Measurements from ENCODE around the gene NPPA. TPM values are rescaled to one million over a fixed set of nuclear protein-coding genes. Genes with fewer than 3 reads are reported as not detected.

NPPA gene
- total RNA-seq, 1 experiment from 2014 or later, result not detected

DNA sequence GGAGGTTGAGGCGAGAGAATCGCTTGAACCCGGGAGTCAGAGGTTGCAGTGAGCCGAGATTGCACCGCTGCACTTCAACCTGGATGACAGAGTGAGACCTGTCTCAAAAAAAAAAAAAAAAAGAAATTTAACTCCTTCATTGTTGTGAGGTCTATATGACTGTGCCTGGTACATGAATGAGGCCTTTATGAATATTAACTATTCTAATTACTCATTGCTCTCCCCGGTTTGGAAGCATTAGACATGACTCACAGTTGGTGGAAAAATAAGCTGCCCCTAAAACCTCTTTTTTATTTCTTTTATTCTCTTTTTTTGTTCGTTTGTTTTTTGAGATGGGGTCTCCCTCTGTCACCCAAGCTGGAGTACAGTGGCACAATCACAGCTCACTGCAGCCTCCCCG, 7.8 kb upstream of the NPPA start:
- Histone ChIP-seq H4K20me1 (ENCODE audit: insufficient read depth) (no peaks in the 10 kb centered on the region), H3K27me3 (ENCODE audit: insufficient read depth, low read depth) (peaks cover 75% of the 10 kb centered on the region), H3K9me3 (ENCODE audit: insufficient read depth, low read depth) (no peaks in the 10 kb centered on the region), H3K4me2 (no peak overlapping the region), H3K9me2 (ENCODE audit: insufficient read depth) (no peaks in the 10 kb centered on the region), H3K79me2 (ENCODE audit: low read depth) (no peaks in the 10 kb centered on the region), H3K4me3 (no peak overlapping the region), H3F3A (ENCODE audit: insufficient read depth, low read depth) (no peaks in the 10 kb centered on the region), H3K36me3 (ENCODE audit: low read depth) (no peaks in the 10 kb centered on the region), H3K27ac (no peak overlapping the region), H3K4me1 (replicated peaks; ENCODE audit: insufficient read depth) (no peaks in the 10 kb centered on the region), H2AFZ (no peak overlapping the region)
- no TSS peak for BruUV-seq (replicated peaks)
- intact Hi-C loops (cut with micrococcal nuclease; ENCODE audit: unreplicated experiment), result no loop called here
- no peak for DNase-seq
- TF ChIP-seq EZH2 (IDR thresholded peaks at IDR 0.05; ENCODE audit: low read depth), result no peak
- ChIA-PET CTCF (no interaction called here), POLR2A (ENCODE audit: unreplicated experiment) (no interaction called here)

DNA sequence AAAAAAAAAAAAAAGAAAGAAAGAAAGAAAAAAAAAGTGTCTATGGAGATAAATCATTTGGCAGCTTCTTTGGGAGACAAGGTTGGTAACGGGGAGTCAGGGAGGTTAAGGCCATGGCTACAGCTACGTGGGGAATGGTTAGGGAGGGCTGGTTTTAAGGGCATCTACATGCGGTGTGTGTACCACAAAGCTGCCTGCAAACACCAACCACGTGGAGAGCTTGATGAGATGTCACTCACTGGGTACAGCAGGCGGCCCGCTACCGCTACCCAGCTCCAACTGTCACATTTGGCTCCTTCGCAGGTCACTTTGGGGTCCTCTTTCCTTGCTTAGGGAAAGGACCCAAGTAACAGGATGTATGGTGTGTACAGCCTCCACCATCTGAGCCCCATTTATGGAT, 6.9 kb upstream of the NPPA start:
- no peaks in the 10 kb centered on the region for H3K79me2 ChIP-seq (ENCODE audit: low read depth)
- intact Hi-C loops (cut with micrococcal nuclease; ENCODE audit: unreplicated experiment), result no loop called here
- H3K9me3 ChIP-seq (ENCODE audit: insufficient read depth, low read depth), result no peaks in the 10 kb centered on the region
- no peaks in the 10 kb centered on the region for H4K20me1 ChIP-seq (ENCODE audit: insufficient read depth)
- no peak overlapping the region for H3K4me2 ChIP-seq
- DNase-seq, result no peak
- TF ChIP-seq EZH2 (IDR thresholded peaks at IDR 0.05; ENCODE audit: low read depth), result no peak
- TF ChIP-seq, protein P1, sequence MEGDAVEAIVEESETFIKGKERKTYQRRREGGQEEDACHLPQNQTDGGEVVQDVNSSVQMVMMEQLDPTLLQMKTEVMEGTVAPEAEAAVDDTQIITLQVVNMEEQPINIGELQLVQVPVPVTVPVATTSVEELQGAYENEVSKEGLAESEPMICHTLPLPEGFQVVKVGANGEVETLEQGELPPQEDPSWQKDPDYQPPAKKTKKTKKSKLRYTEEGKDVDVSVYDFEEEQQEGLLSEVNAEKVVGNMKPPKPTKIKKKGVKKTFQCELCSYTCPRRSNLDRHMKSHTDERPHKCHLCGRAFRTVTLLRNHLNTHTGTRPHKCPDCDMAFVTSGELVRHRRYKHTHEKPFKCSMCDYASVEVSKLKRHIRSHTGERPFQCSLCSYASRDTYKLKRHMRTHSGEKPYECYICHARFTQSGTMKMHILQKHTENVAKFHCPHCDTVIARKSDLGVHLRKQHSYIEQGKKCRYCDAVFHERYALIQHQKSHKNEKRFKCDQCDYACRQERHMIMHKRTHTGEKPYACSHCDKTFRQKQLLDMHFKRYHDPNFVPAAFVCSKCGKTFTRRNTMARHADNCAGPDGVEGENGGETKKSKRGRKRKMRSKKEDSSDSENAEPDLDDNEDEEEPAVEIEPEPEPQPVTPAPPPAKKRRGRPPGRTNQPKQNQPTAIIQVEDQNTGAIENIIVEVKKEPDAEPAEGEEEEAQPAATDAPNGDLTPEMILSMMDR (conservative IDR thresholded peaks at IDR 0.05), result no peak
- ChIA-PET CTCF (interaction anchor here (0.7 kb wide), 1 partner anchor 1368 kb away, joined by 4 read pairs; no protein-coding TSS in a partner anchor), POLR2A (ENCODE audit: unreplicated experiment) (no interaction called here)
- H3K27me3 ChIP-seq (ENCODE audit: insufficient read depth, low read depth), result peaks cover 74% of the 10 kb centered on the region
- H2AFZ ChIP-seq, result no peak overlapping the region
- no peak overlapping the region for H3K27ac ChIP-seq
- H3F3A ChIP-seq (ENCODE audit: insufficient read depth, low read depth), result no peaks in the 10 kb centered on the region
- BruUV-seq (replicated peaks), result no TSS peak
- no peak overlapping the region for H3K4me3 ChIP-seq
- no peaks in the 10 kb centered on the region for H3K4me1 ChIP-seq (replicated peaks; ENCODE audit: insufficient read depth)
- H3K36me3 ChIP-seq (ENCODE audit: low read depth), result no peaks in the 10 kb centered on the region
- H3K9me2 ChIP-seq (ENCODE audit: insufficient read depth), result no peaks in the 10 kb centered on the region

DNA sequence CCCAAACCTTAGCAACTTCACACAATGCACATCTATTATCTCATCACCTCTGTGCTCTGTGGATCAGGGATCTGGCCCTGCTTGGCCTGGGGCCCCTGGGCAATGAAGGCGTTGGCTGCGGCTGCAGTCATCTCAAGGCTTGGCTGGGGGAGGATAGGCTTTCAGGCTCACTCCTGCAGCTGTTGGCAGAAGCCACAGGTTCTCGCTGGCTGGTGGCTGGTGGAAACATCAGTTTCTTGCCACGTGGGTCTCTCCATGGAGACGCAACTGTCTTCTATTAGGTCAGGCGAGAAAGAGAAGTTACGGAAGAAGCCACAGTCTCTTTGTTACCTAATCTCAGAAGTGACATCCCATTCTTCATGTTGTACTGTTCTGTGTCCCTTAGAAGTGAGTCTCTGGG, 3.6 kb upstream of the NPPA start:
- no peak overlapping the region for H3K27ac ChIP-seq
- intact Hi-C loops (cut with micrococcal nuclease; ENCODE audit: unreplicated experiment), result no loop called here
- H3F3A ChIP-seq (ENCODE audit: insufficient read depth, low read depth), result no peaks in the 10 kb centered on the region
- H3K4me1 ChIP-seq (replicated peaks; ENCODE audit: insufficient read depth), result no peaks in the 10 kb centered on the region
- POLR2A ChIA-PET (ENCODE audit: unreplicated experiment), result no interaction called here
- H3K4me3 ChIP-seq, result no peak overlapping the region
- no peaks in the 10 kb centered on the region for H3K9me3 ChIP-seq (ENCODE audit: insufficient read depth, low read depth)
- TF ChIP-seq, protein P1 (conservative IDR thresholded peaks at IDR 0.05), result no peak
- no peak for TF ChIP-seq EZH2 (IDR thresholded peaks at IDR 0.05; ENCODE audit: low read depth)
- BruUV-seq (replicated peaks), result no TSS peak
- H3K9me2 ChIP-seq (ENCODE audit: insufficient read depth), result no peaks in the 10 kb centered on the region
- H3K27me3 ChIP-seq (ENCODE audit: insufficient read depth, low read depth), result peaks cover 49% of the 10 kb centered on the region
- CTCF ChIA-PET, result interaction anchor here (0.6 kb wide), 1 partner anchor 75 kb away, joined by 4 read pairs; no protein-coding TSS in a partner anchor
- DNase-seq, result no peak
- no peak overlapping the region for H2AFZ ChIP-seq
- no peaks in the 10 kb centered on the region for H3K36me3 ChIP-seq (ENCODE audit: low read depth)
- H4K20me1 ChIP-seq (ENCODE audit: insufficient read depth), result no peaks in the 10 kb centered on the region
- no peak overlapping the region for H3K4me2 ChIP-seq
- no peaks in the 10 kb centered on the region for H3K79me2 ChIP-seq (ENCODE audit: low read depth)

DNA sequence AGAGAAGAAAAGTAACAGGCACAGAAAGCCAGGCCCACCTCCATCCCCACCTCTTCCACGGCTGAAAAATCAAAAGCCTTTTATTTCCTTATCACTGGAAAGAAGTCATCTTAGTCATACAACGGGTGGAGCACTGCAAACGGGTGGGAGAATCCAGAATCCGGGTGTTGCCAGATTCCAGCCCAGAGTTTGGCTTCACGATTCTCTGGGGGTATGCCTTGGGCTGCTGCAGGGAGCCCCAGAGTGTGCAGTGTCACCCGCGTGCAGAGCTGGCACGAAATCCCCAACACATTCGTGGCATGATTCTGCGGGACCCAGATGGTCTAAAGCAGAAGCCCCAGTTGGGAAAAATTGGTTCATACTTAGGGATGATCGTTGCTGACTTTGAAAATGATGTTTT, 2.6 kb upstream of the NPPA start:
- TF ChIP-seq, protein P1 (conservative IDR thresholded peaks at IDR 0.05), result no peak
- TF ChIP-seq EZH2 (IDR thresholded peaks at IDR 0.05; ENCODE audit: low read depth), result no peak
- intact Hi-C loops (cut with micrococcal nuclease; ENCODE audit: unreplicated experiment), result no loop called here
- Histone ChIP-seq H3K27me3 (ENCODE audit: insufficient read depth, low read depth) (peaks cover 43% of the 10 kb centered on the region), H3K4me2 (no peak overlapping the region), H3K9me3 (ENCODE audit: insufficient read depth, low read depth) (no peaks in the 10 kb centered on the region), H3K79me2 (ENCODE audit: low read depth) (no peaks in the 10 kb centered on the region), H2AFZ (no peak overlapping the region), H3K4me1 (replicated peaks; ENCODE audit: insufficient read depth) (no peaks in the 10 kb centered on the region), H3K4me3 (no peak overlapping the region), H3F3A (ENCODE audit: insufficient read depth, low read depth) (no peaks in the 10 kb centered on the region), H3K9me2 (ENCODE audit: insufficient read depth) (no peaks in the 10 kb centered on the region), H3K27ac (no peak overlapping the region), H3K36me3 (ENCODE audit: low read depth) (no peaks in the 10 kb centered on the region), H4K20me1 (ENCODE audit: insufficient read depth) (no peaks in the 10 kb centered on the region)
- POLR2A ChIA-PET (ENCODE audit: unreplicated experiment), result no interaction called here
- no TSS peak for BruUV-seq (replicated peaks)
- CTCF ChIA-PET, result interaction anchor here (0.6 kb wide), 1 partner anchor 46 kb away, joined by 6 read pairs; no protein-coding TSS in a partner anchor
- no peak for DNase-seq
